ENCODE data around the gene MED12. TPM values are rescaled to one million over a fixed set of nuclear protein-coding genes. Genes with fewer than 3 reads are reported as not detected.

MED12 gene
- total RNA-seq (2021; fragmentation: NEBNext Ultra II Directional; extraction: Animal tissue kit (Norgen Biotek cat#: 25700)) (43.5 and 48.9 TPM in 2 replicates), polyA plus RNA-seq (2011; rRNA removed) (19.4 and 28.4 TPM in 2 replicates), polyA minus RNA-seq (2011; rRNA and poly(A)+ RNA removed) (85.2 and 106 TPM in 2 replicates)
- 11.5 TPM for polyA plus RNA-seq (2011; cell fraction: cytosol; rRNA removed)
- polyA plus RNA-seq (2011; cell fraction: nucleus; rRNA removed) = 69.5 TPM
- 20.6 to 34.2 TPM (median 30.5 TPM) in 4 replicates for polyA plus RNA-seq (2012, experiment 1 of 2)
- polyA plus RNA-seq (2012, experiment 2 of 2) = 11.0 TPM
- 12.7 TPM for polyA plus RNA-seq (2013, experiment 1 of 2)
- 11.7 TPM for polyA plus RNA-seq (2013, experiment 2 of 2)
- polyA minus RNA-seq (2011; cell fraction: cytosol; rRNA and poly(A)+ RNA removed) = 58.1 TPM
- polyA minus RNA-seq (2011; cell fraction: nucleus; rRNA and poly(A)+ RNA removed) = 69.9 TPM
- long read RNA-seq, experiment 1, partial matches to known transcripts = 16 of 25 reads
- long read RNA-seq, experiment 1, other reads (novel, unspliced or antisense) = 9 of 25 reads
- long read RNA-seq, experiment 2 = 0 reads

DNA sequence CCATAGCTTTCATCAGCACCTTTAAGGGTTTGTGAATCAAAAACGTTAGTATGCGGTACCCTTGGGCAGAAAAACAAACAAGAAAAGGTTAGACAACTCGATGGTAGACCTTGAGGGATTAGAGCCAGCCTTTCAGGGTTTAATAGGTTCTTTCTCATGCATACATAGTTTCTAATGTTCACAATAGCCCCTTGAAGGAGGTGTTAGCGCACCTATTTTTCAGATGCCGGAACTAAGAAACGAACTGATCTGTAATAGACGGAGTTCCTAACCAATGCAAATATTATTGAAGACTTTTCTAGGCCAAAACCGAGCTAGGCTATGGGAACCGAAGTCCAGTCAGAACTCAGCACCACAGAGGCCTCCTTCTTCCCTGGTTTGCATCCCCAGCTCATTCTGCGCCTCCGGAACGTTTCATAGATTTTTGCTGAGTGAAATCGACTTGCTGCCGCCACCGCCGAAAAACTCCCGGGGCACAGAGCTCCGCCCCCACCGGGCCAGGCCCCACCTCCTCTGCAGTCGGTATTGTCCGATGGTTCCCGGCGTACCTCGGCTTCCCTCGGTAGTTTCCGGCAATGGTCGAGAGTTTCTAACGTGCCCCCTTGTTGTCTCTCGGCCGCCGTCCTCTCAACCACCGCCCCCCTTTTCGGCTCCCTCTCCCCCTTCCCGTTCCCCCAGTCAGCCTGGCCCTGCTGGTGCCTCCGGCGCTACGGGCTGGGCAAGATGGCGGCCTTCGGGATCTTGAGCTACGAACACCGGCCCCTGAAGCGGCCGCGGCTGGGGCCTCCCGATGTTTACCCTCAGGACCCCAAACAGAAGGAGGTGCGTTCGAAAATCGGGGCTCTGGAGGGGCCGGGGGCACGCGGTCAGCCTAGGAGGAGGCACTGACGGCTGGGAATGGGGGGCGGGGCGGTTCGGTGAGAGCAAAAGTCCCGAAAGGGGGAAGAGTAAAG, at the start of gene MED12:
TSS of gene MED12 (plus strand) at position 565 of the 953 bp plus-strand sequence. CDS start at position 724, 159 bp downstream.
- H2AFZ ChIP-seq (ENCODE audit: low read length) = peak within 1 kb of the TSS; percentile 67; the same call in 1 of the 2 replicates
- no peaks in the 10 kb centered on the region for H3K79me2 ChIP-seq (ENCODE audit: control insufficient read depth in 1 of 2, insufficient read depth in 2 of 2, low read length in 2 of 2)
- H3K4me1 ChIP-seq (replicated peaks in 1 of 4; ENCODE audit: control insufficient read depth in 3 of 4, insufficient read depth in 4 of 4, low read length in 3 of 4) = peaks cover 0 to 6% (median 2%) of the 10 kb centered on the region in 4 experiments; a peak in 3 of 7 replicates
- peaks cover 0 to 3% (median 0%) of the 10 kb centered on the region in 4 experiments; a peak in 1 of 7 replicates for H3K27me3 ChIP-seq (replicated peaks in 1 of 4; ENCODE audit: control insufficient read depth in 3 of 4, extremely low read depth in 1 of 4, insufficient read depth in 3 of 4, low read length in 3 of 4)
- no peak within 1 kb of the TSS for H2BK20ac ChIP-seq (ENCODE audit: low read length)
- 6% methylated on average over 5 of the region's 56 CpGs; no CpG with 5 or more reads in 1 of the 2 experiments for WGBS, 2 experiments (ENCODE audit: extremely low coverage in 1 of 2, insufficient coverage in 1 of 2, insufficient read length in 1 of 2, insufficient replicate concordance in 2 of 2, low coverage in 1 of 2, low lambda C conversion rate in 2 of 2, missing lambda C conversion rate in 1 of 2)
- peak within 1 kb of the TSS; percentile 60 to 78 (median 70) for H3K9ac ChIP-seq (replicated peaks in 1 of 4; ENCODE audit: extremely low read depth in 1 of 4, low read depth in 3 of 4, low read length in 3 of 4)
- no peak within 1 kb of the TSS for H4K8ac ChIP-seq (ENCODE audit: extremely low read depth, insufficient read depth, low read length)
- peak within 1 kb of the TSS; percentile 43 to 84 (median 55) for H3K4me3 ChIP-seq (ENCODE audit: extremely low read depth in 1 of 4, insufficient read depth in 2 of 4, low read depth in 3 of 4, low read length in 4 of 4)
- no peak within 1 kb of the TSS; the same call in 1 of the 2 replicates for H3K27ac ChIP-seq (ENCODE audit: low read depth, low read length)
- no peak within 1 kb of the TSS for H3K23ac ChIP-seq (ENCODE audit: insufficient read length)
- no peak within 1 kb of the TSS for H4K91ac ChIP-seq (replicated peaks; ENCODE audit: insufficient read length, low read length)
- H2AK5ac ChIP-seq (ENCODE audit: low read depth, low read length) = 0 out of 2 replicates have a peak within 1 kb of the TSS, but pooled peaks have one; percentile 15
- no peak within 1 kb of the TSS for H4K5ac ChIP-seq (ENCODE audit: insufficient read length, low read depth, low read length)
- no peaks in the 10 kb centered on the region for H3K9me3 ChIP-seq (ENCODE audit: insufficient read depth in 2 of 2, low read depth in 1 of 2, low read length in 1 of 2)
- H3K56ac ChIP-seq (replicated peaks; ENCODE audit: insufficient read length, low read depth, low read length) = peak within 1 kb of the TSS; percentile 54
- H3K18ac ChIP-seq (ENCODE audit: extremely low read depth, low read length) = no peak within 1 kb of the TSS
- no peaks in the 10 kb centered on the region; the same call in 1 of the 2 replicates for H3K23me2 ChIP-seq (ENCODE audit: low read depth, low read length)
- peak; percentile 48 for FAIRE-seq
- peaks cover 0 to 2% of the 10 kb centered on the region in 2 experiments for H4K20me1 ChIP-seq (replicated peaks in 1 of 2; ENCODE audit: control insufficient read depth in 1 of 2, insufficient read depth in 2 of 2, low read length in 2 of 2)
- H3K36me3 ChIP-seq (ENCODE audit: control insufficient read depth in 2 of 4, insufficient read depth in 4 of 4, low read length in 3 of 4) = peaks cover under 1 to 28% (median 14%) of the 10 kb centered on the region in 4 experiments; a peak in 6 of 8 replicates
- H2BK15ac ChIP-seq (ENCODE audit: low read length) = no peak within 1 kb of the TSS
- H2BK5ac ChIP-seq (ENCODE audit: low read depth, low read length) = no peak within 1 kb of the TSS
- H2BK12ac ChIP-seq (ENCODE audit: low read depth, low read length) = no peak within 1 kb of the TSS
- peak within 1 kb of the TSS; percentile 67 to 91 for H3K4me2 ChIP-seq (ENCODE audit: insufficient read depth in 1 of 2, low read depth in 2 of 2, low read length in 2 of 2)
- ChIA-PET CTCF (ENCODE audit: partially characterized antibody) (interaction anchor here (0.8 to 2.8 kb wide), 3 partner anchors 12 to 19 kb away, joined by 3 to 13 read pairs (median 4); no protein-coding TSS in a partner anchor), POLR2A (ENCODE audit: partially characterized antibody) (interaction anchor here (0.9 to 2.7 kb wide), 10 partner anchors 8 to 247 kb away, joined by 3 to 17 read pairs (median 4); partner anchors contain the start of genes FOXO4, SNX12 and TAF1)
- H3K79me1 ChIP-seq (ENCODE audit: low read depth, low read length) = no peaks in the 10 kb centered on the region
- H2BK120ac ChIP-seq (replicated peaks; ENCODE audit: low read depth, low read length) = no peak within 1 kb of the TSS
- no peak within 1 kb of the TSS for H3K4ac ChIP-seq (replicated peaks; ENCODE audit: insufficient read length, low read depth, low read length)
- H3K14ac ChIP-seq (ENCODE audit: insufficient read length) = no peak within 1 kb of the TSS
- peak in 1 of 2 experiments; percentile 86 for DNase-seq (ENCODE audit: low read depth in 1 of 2, low spot score in 2 of 2)
- TF ChIP-seq TCF12 (IDR thresholded peaks at IDR 0.05; ENCODE audit: low read depth, low read length) = no peak
- no peak for TF ChIP-seq SAP30 (IDR thresholded peaks at IDR 0.05; ENCODE audit: insufficient read depth, insufficient replicate concordance, low read length)
- TF ChIP-seq GTF2F1 (IDR thresholded peaks at IDR 0.05; ENCODE audit: borderline replicate concordance, low read depth, low read length) = no peak
- TF ChIP-seq KDM4A (IDR thresholded peaks at IDR 0.05; ENCODE audit: low read depth, low read length, severe bottlenecking) = no peak
- TF ChIP-seq EZH2 (IDR thresholded peaks at IDR 0.05; ENCODE audit: low read depth, low read length, severe bottlenecking) = no peak
- peak; percentile 47; the same call in 1 of the 2 replicates for TF ChIP-seq TAF1 (IDR thresholded peaks at IDR 0.05; ENCODE audit: low read depth, low read length)
- TF ChIP-seq MAFK (IDR thresholded peaks at IDR 0.05; ENCODE audit: low read depth, low read length) = no peak

All from H1 (cell line).